ENCODE results near the gene LPCAT1. TPM values are rescaled to one million over a fixed set of nuclear protein-coding genes. Genes with fewer than 3 reads are reported as not detected.
"Not testable (repeated sequence)": the region's sequence is repeated elsewhere in the genome, so short reads cannot be mapped to it uniquely, and the experiment has no call there.

LPCAT1 gene
- total RNA-seq, 2 experiments from 2014 or later = 49.4 to 49.6 TPM

- not testable (repeated sequence) for H3K27me3 Mint-ChIP-seq, H3K36me3 Mint-ChIP-seq, DNase-seq
Observed at GRCh38 chr5:1560499-1560898, 36.7 kb upstream of the LPCAT1 start.

DNA sequence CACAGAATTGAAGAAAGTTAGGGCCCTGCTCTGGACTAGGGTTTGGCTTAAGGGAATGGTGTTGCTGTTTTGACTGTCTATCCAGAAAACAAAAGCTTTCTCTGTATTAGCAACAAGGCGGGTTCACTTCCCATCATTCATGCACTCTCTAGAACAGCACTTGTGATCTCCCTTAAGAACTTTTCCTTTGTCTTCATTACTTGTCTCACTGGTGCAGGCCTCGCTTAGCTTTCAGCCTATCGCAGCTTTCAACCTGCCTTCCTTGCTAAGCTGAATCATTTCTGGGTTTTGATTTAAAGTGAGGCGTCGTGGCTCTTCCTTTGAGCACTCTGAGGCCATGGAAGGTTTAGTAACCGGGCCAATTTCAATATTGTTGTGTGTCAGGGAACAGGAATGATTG, 35.2 kb upstream of the LPCAT1 start:
- no peaks in the 10 kb centered on the region for H3K9me3 Mint-ChIP-seq
- no peak overlapping the region for H3K27ac Mint-ChIP-seq
- no peaks in the 10 kb centered on the region for H3K4me1 Mint-ChIP-seq
- no peak for DNase-seq
- H3K27me3 Mint-ChIP-seq = no peaks in the 10 kb centered on the region
- no peaks in the 10 kb centered on the region for H3K36me3 Mint-ChIP-seq
- H3K4me3 Mint-ChIP-seq = no peak overlapping the region

More at GRCh38 chr5:1560499-1560898, 36.7 kb upstream of the LPCAT1 start:
- H3K9me3 Mint-ChIP-seq, H3K27ac Mint-ChIP-seq, H3K4me1 Mint-ChIP-seq, H3K4me3 Mint-ChIP-seq: not testable (repeated sequence)

- no peak for DNase-seq
- Mint-ChIP-seq H3K4me1 (no peaks in the 10 kb centered on the region), H3K36me3 (no peaks in the 10 kb centered on the region), H3K27ac (no peak overlapping the region), H3K4me3 (no peak overlapping the region), H3K27me3 (no peaks in the 10 kb centered on the region), H3K9me3 (no peaks in the 10 kb centered on the region)
Observed at GRCh38 chr5:1557114-1557873, 33.5 kb upstream of the LPCAT1 start.

- Mint-ChIP-seq H3K9me3 (no peaks in the 10 kb centered on the region), H3K4me3 (no peak overlapping the region), H3K27ac (no peak overlapping the region), H3K4me1 (no peaks in the 10 kb centered on the region), H3K36me3 (no peaks in the 10 kb centered on the region), H3K27me3 (no peaks in the 10 kb centered on the region)
- DNase-seq = no peak
Observed at GRCh38 chr5:1555808-1556731, 32.3 kb upstream of the LPCAT1 start.

DNA sequence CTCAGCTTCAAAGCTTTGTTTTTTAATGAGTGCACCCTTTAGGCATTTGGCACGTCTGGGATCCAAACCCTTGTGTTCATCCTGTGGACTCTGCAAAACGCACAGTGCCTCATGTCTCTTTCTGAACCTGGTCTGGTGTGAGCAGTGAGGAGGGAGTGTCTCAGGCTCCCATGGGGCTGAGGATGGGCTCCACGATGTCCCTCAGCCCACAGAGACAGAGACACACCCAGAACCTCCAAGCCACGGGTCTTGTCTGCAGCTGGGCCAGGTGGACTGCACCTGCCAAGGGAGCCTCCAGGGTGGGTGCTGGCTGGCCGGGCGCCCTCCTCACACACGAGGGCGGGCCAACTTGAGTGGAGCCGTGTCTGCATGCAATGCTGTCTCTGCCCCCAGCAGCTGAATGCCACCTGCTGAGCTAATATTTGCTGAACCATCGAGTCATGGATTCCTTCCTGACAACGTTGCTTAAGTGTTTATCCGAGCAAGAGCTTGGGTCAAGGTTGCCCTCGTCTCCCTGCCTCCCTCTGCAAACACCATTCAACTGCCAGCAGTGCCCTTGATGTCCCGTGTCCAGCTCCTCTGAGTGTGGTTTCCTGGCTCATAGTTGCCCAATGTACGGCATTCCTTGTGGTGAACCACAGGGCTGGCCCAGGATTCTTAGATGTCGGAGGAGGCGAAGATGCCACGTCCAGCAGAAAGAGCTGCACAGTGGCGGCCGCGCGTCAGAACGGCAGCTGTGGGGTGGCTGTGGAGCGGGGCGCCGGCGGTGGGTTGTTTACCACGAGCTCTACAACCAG, 31.4 kb upstream of the LPCAT1 start:
- Mint-ChIP-seq H3K9me3 (no peaks in the 10 kb centered on the region), H3K4me1 (no peaks in the 10 kb centered on the region), H3K36me3 (no peaks in the 10 kb centered on the region), H3K4me3 (no peak overlapping the region), H3K27ac (no peak overlapping the region), H3K27me3 (no peaks in the 10 kb centered on the region)
- no peak for DNase-seq

GRCh38 chr5:1554410-1554967, 30.7 kb upstream of the LPCAT1 start:
- Mint-ChIP-seq H3K27ac (no peak overlapping the region), H3K27me3 (no peaks in the 10 kb centered on the region), H3K4me1 (no peaks in the 10 kb centered on the region), H3K9me3 (no peaks in the 10 kb centered on the region), H3K4me3 (no peak overlapping the region), H3K36me3 (no peaks in the 10 kb centered on the region)
- DNase-seq = no peak

GRCh38 chr5:1553539-1554409, 30.0 kb upstream of the LPCAT1 start:
- H3K36me3 Mint-ChIP-seq = no peaks in the 10 kb centered on the region
- H3K9me3 Mint-ChIP-seq = no peaks in the 10 kb centered on the region
- no peaks in the 10 kb centered on the region for H3K27me3 Mint-ChIP-seq
- no peaks in the 10 kb centered on the region for H3K4me1 Mint-ChIP-seq
- DNase-seq = no peak
- no peak overlapping the region for H3K27ac Mint-ChIP-seq
- H3K4me3 Mint-ChIP-seq = no peak overlapping the region

DNA sequence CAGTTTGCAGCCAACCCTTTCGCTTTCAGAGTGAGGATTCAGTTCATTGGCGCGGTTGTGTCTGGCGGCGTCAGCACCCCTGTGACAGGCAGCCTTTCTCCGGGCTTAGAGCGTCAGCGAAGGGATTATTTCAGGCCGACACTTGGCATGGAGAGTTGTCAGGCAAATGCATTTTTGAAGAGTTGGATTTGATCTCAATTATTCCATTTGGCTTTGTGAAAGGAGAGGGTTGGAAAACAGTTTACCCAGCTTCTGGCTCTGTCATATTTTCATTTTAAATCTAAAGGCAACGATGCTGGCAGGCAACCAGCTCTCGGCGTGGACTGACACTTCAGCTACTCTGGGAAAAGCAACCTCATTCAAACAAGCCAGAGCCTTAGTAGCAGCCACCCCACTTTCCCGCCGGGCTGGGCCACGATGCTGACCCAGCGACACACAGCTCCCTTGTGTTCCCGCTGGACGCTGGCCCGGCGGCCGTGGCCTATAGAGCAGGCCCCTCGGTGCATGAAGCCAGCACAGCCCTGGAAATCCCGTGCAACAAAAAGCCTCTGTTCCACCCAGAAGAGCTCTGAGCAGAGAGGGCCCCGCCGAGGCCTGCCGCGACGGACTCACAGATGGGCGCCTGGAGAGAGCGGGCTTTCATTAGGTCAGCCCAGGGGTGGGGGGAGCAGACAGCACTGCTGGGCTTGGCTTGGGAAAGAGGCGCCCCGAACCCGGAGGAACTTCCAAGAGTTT, 28.9 kb upstream of the LPCAT1 start:
- Mint-ChIP-seq H3K27ac (no peak overlapping the region), H3K36me3 (no peaks in the 10 kb centered on the region), H3K9me3 (no peaks in the 10 kb centered on the region), H3K4me1 (no peaks in the 10 kb centered on the region), H3K27me3 (no peaks in the 10 kb centered on the region), H3K4me3 (no peak overlapping the region)
- no peak for DNase-seq

GRCh38 chr5:1551426-1552301, 27.9 kb upstream of the LPCAT1 start:
- H3K9me3 Mint-ChIP-seq = no peaks in the 10 kb centered on the region
- H3K36me3 Mint-ChIP-seq = no peaks in the 10 kb centered on the region
- no peak for DNase-seq
- H3K27ac Mint-ChIP-seq = no peak overlapping the region
- H3K4me1 Mint-ChIP-seq = no peaks in the 10 kb centered on the region
- H3K4me3 Mint-ChIP-seq = no peak overlapping the region
- H3K27me3 Mint-ChIP-seq = no peaks in the 10 kb centered on the region

GRCh38 chr5:1550287-1551076, 26.7 kb upstream of the LPCAT1 start:
- DNase-seq = no peak
- no peaks in the 10 kb centered on the region for H3K36me3 Mint-ChIP-seq
- H3K27ac Mint-ChIP-seq = no peak overlapping the region
- H3K9me3 Mint-ChIP-seq = no peaks in the 10 kb centered on the region
- no peaks in the 10 kb centered on the region for H3K27me3 Mint-ChIP-seq
- H3K4me3 Mint-ChIP-seq = no peak overlapping the region
- no peaks in the 10 kb centered on the region for H3K4me1 Mint-ChIP-seq

GRCh38 chr5:1549475-1550030, 25.8 kb upstream of the LPCAT1 start:
- no peaks in the 10 kb centered on the region for H3K4me1 Mint-ChIP-seq
- no peak for DNase-seq
- no peaks in the 10 kb centered on the region for H3K9me3 Mint-ChIP-seq
- no peaks in the 10 kb centered on the region for H3K36me3 Mint-ChIP-seq
- H3K27ac Mint-ChIP-seq = no peak overlapping the region
- H3K4me3 Mint-ChIP-seq = no peak overlapping the region
- H3K27me3 Mint-ChIP-seq = no peaks in the 10 kb centered on the region

Measured in activated naive CD8-positive, alpha-beta T cell treated with anti-CD3 and anti-CD28 coated beads for 36 hours (primary cell).